Psoas muscle (tissue), 8 donors: ENCODE data around the gene CHRD. TPM values are rescaled to one million over a fixed set of nuclear protein-coding genes. Genes with fewer than 3 reads are reported as not detected.

ENCODE experiments used
- ATAC-seq, 4 donors: fragments of 200-7000 bp; cut with Tn5 transposase; one replicate each; pipeline ENCODE4 v1.9.1; 2020; ENCODE audit warnings: moderate library complexity in 3 of 4, mild to moderate bottlenecking in 2 of 4
- DNase-seq, 2 donors: peaks; one replicate each; pipeline ENCODE4 v3.0.0-alpha.2; 2020
- H3K27ac ChIP-seq: fragments of 200-600 bp; one replicate; pipeline ENCODE4 v1.8.0; 2022
- H3K27me3 ChIP-seq, 3 donors: fragments of 200-600 bp in 1 of 3; one replicate each; pipeline versions ENCODE4 v1.6.1 to v1.8.0; 2013 to 2022; ENCODE audit warnings: low read length in 2 of 3, mild to moderate bottlenecking in 2 of 3, moderate library complexity in 1 of 3; ENCODE audit not compliant: insufficient read depth in 3 of 3
- H3K36me3 ChIP-seq, 2 donors: fragments of 200-600 bp in 1 of 2; one replicate each; pipeline versions ENCODE4 v1.6.1 to v1.8.0; 2013 to 2022; ENCODE audit warnings: low read depth in 1 of 2, mild to moderate bottlenecking in 1 of 2, moderate library complexity in 1 of 2; ENCODE audit not compliant: insufficient read depth in 1 of 2
- H3K4me1 ChIP-seq: fragments of 200-600 bp; one replicate; pipeline ENCODE4 v1.8.0; 2022
- H3K4me3 ChIP-seq: fragments of 200-600 bp; one replicate; pipeline ENCODE4 v1.8.0; 2022; ENCODE audit warnings: mild to moderate bottlenecking
- H3K9me3 ChIP-seq: fragments of 200-600 bp; one replicate; pipeline ENCODE4 v1.8.0; 2022
- WGBS, 3 donors: extraction: QIAGEN DNeasy Blood & Tissue Kit; methylation state at CpG; one replicate each; pipeline versions ENCODE4 v1.1.6 to v1.1.7; 2013; 5-methylcytosine and 5-hydroxymethylcytosine counted together
- intact Hi-C, 2 donors: fragments of 100-400 bp; cut with DNase I; formaldehyde crosslinking; loops; one replicate each; pipeline versions ENCODE4 v1.11.0 to v1.14.2; 2022
- polyA plus RNA-seq, 3 donors: library from polyadenylated mRNA; stranded (reverse); fragments of 200-250 nt; gene quantifications; one replicate each; pipeline ENCODE4 v1.2.3, GENCODE V29; 2013
- total RNA-seq, 4 donors: library from RNA; stranded (reverse); fragmentation: NEBNext Ultra II Directional in 2 of 4; extraction: Animal tissue kit (Norgen Biotek cat#: 25700) in 2 of 4; gene quantifications; one replicate each; pipeline versions ENCODE4 v1.2.1 to v1.2.4, GENCODE V29; 2021 to 2023
- TF ChIP-seq, protein P1 (sequence below): fragments of 200-600 bp; IDR thresholded peaks from one replicate; pipeline ENCODE4 v1.8.0; 2022; ENCODE audit warnings: antibody characterized with exemption
- donor health status: healthy with polysubstance abuse.
- donor health status: DM: no; HTN: no; CAD: no; lungs with moderate emphysema.
- donor health status: Bipolar disorder and iron deficiency.
- donor health status: healthy.
- donor health status: DM: yes; HTN: yes; CAD: no.
- donor health status: DM: no; HTN: no; CAD: no.
- donor health status: DM: no; HTN: no; CAD: no.
- donor health status: DM: yes; HTN: yes; CAD: no.

CHRD gene
- total and polyA plus RNA-seq, 7 donors, result 2.5 to 10.5 (median 5.2) TPM

DNA sequence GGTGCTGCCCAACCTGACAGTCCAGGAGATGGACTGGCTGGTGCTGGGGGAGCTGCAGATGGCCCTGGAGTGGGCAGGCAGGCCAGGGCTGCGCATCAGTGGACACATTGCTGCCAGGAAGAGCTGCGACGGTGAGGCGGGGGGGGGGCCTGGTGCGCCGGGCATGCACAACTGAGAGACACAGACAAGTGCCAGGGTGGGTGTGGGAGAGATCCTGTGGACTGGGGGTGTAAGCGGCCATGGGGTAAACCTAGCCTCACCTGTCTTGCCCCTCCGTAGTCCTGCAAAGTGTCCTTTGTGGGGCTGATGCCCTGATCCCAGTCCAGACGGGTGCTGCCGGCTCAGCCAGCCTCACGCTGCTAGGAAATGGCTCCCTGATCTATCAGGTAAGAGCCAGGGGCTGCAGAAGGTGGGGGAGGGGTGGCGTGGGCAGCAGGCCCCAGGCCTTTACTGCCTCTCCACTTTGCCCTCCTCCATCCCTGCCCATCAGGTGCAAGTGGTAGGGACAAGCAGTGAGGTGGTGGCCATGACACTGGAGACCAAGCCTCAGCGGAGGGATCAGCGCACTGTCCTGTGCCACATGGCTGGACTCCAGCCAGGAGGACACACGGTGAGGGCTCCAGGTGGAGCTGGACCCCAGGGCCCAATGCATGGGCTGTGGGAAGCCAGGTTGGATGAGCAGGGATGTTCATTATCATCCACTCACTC, 3.3 kb downstream of the CHRD start:
- Histone ChIP-seq H3K4me3 (no peak overlapping the region), H3K9me3 (no peaks in the 10 kb centered on the region), H3K27me3 (peaks cover 0 to 22% (median 0%) of the 10 kb centered on the region in 3 donors), H3K27ac (no peak overlapping the region), H3K4me1 (peaks cover 7% of the 10 kb centered on the region), H3K36me3 (peaks cover 0 to 18% of the 10 kb centered on the region in 2 donors)
- intact Hi-C loops, result loop anchor here in 1 of 2 donors (5.0 kb wide), 1 partner anchor 404 kb away; no protein-coding TSS in a partner anchor
- no peak for DNase-seq
- TF ChIP-seq, protein P1, sequence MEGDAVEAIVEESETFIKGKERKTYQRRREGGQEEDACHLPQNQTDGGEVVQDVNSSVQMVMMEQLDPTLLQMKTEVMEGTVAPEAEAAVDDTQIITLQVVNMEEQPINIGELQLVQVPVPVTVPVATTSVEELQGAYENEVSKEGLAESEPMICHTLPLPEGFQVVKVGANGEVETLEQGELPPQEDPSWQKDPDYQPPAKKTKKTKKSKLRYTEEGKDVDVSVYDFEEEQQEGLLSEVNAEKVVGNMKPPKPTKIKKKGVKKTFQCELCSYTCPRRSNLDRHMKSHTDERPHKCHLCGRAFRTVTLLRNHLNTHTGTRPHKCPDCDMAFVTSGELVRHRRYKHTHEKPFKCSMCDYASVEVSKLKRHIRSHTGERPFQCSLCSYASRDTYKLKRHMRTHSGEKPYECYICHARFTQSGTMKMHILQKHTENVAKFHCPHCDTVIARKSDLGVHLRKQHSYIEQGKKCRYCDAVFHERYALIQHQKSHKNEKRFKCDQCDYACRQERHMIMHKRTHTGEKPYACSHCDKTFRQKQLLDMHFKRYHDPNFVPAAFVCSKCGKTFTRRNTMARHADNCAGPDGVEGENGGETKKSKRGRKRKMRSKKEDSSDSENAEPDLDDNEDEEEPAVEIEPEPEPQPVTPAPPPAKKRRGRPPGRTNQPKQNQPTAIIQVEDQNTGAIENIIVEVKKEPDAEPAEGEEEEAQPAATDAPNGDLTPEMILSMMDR, result no peak
- WGBS, 3 donors, result 87 to 92% (median 87%) methylated on average over 15 of the region's 15 CpGs
- no peak for ATAC-seq

GRCh38 chr3:184384342-184384741, 4.5 kb downstream of the CHRD start:
- no peak for DNase-seq
- peaks cover 0 to 14% (median 0%) of the 10 kb centered on the region in 3 donors for H3K27me3 ChIP-seq
- no peak overlapping the region for H3K4me3 ChIP-seq
- WGBS, 3 donors, result 80 to 84% (median 83%) methylated on average over 9 of the region's 9 CpGs
- ATAC-seq, result no peak
- TF ChIP-seq, protein P1, result no peak
- H3K4me1 ChIP-seq, result peaks cover 7% of the 10 kb centered on the region
- intact Hi-C loops, result loop anchor here in 1 of 2 donors (5.0 kb wide), 1 partner anchor 403 kb away; no protein-coding TSS in a partner anchor
- H3K27ac ChIP-seq, result no peak overlapping the region
- H3K36me3 ChIP-seq, result peaks cover 0 to 21% of the 10 kb centered on the region in 2 donors
- H3K9me3 ChIP-seq, result no peaks in the 10 kb centered on the region

- H3K9me3 ChIP-seq, result no peaks in the 10 kb centered on the region
- TF ChIP-seq, protein P1, result no peak
- intact Hi-C loops, result loop anchor here in 1 of 2 donors (5.0 kb wide), 1 partner anchor 402 kb away; no protein-coding TSS in a partner anchor
- no peak overlapping the region for H3K27ac ChIP-seq
- DNase-seq, result no peak
- H3K27me3 ChIP-seq, result peaks cover 0 to 14% (median 0%) of the 10 kb centered on the region in 3 donors
- WGBS, 3 donors, result 91 to 97% (median 94%) methylated on average over 8 of the region's 8 CpGs
- peaks cover 0 to 26% of the 10 kb centered on the region in 2 donors for H3K36me3 ChIP-seq
- ATAC-seq, result no peak
- H3K4me1 ChIP-seq, result peaks cover 7% of the 10 kb centered on the region
- H3K4me3 ChIP-seq, result no peak overlapping the region
Measured at GRCh38 chr3:184384856-184385422, 5.1 kb downstream of the CHRD start.

- H3K4me3 ChIP-seq, result no peak overlapping the region
- peaks cover 2% of the 10 kb centered on the region for H3K4me1 ChIP-seq
- H3K9me3 ChIP-seq, result no peaks in the 10 kb centered on the region
- H3K27ac ChIP-seq, result no peak overlapping the region
- H3K27me3 ChIP-seq, result peaks cover 0 to 7% (median 0%) of the 10 kb centered on the region in 3 donors
- whole genome bisulfite sequencing, 3 donors, result 77 to 83% (median 80%) methylated on average over 34 to 37 of the region's 37 CpGs
- TF ChIP-seq, protein P1, result no peak
- ATAC-seq (no peak), DNase-seq (no peak)
- peaks cover 0 to 26% of the 10 kb centered on the region in 2 donors for H3K36me3 ChIP-seq
- intact Hi-C loops, result no loop called here
Measured at GRCh38 chr3:184386047-184386806, 6.4 kb downstream of the CHRD start.
